ENCODE measurements around the gene PTPN20.

Gene PTPN20

DNA sequence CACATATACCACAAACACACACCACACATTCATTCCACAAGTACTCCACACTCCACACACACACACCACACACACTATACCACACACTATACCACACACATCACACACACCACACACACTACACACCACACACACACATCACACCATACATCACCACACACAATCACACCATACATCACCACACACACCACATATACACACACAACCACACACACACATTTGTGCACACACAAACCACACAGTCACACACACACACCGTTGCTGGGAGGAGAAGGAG is 112.8 kb downstream of the PTPN20 start:
- Histone ChIP-seq H4K20me1 (ENCODE audit: insufficient read depth, low read length) (no peaks in the 10 kb centered on the region), H3K4me3 (ENCODE audit: low read depth, low read length, poor library complexity, severe bottlenecking) (no peak overlapping the region), H3K9me2 (ENCODE audit: low read depth, low read length) (no peaks in the 10 kb centered on the region), H3F3A (ENCODE audit: insufficient read depth, low read length) (no peaks in the 10 kb centered on the region), H3K9ac (ENCODE audit: low read length) (no peak overlapping the region), H3K79me2 (ENCODE audit: insufficient read depth, low read length) (no peaks in the 10 kb centered on the region), H2AFZ (ENCODE audit: low read length) (no peak overlapping the region), H3K36me3 (ENCODE audit: insufficient read depth, low read length) (no peaks in the 10 kb centered on the region), H3K4me1 (ENCODE audit: insufficient read depth, low read length, severe bottlenecking) (no peaks in the 10 kb centered on the region), H3K27ac (ENCODE audit: low read depth, low read length, poor library complexity, severe bottlenecking) (no peak overlapping the region), H3K27me3 (ENCODE audit: insufficient read depth, low read length) (no peaks in the 10 kb centered on the region), H3K4me2 (ENCODE audit: low read length) (no peak overlapping the region), H3K9me3 (ENCODE audit: low read length) (no peaks in the 10 kb centered on the region)
- TF ChIP-seq EZH2 (IDR thresholded peaks at IDR 0.05; ENCODE audit: borderline replicate concordance, low read length), result no peak
- TF ChIP-seq, protein P1, sequence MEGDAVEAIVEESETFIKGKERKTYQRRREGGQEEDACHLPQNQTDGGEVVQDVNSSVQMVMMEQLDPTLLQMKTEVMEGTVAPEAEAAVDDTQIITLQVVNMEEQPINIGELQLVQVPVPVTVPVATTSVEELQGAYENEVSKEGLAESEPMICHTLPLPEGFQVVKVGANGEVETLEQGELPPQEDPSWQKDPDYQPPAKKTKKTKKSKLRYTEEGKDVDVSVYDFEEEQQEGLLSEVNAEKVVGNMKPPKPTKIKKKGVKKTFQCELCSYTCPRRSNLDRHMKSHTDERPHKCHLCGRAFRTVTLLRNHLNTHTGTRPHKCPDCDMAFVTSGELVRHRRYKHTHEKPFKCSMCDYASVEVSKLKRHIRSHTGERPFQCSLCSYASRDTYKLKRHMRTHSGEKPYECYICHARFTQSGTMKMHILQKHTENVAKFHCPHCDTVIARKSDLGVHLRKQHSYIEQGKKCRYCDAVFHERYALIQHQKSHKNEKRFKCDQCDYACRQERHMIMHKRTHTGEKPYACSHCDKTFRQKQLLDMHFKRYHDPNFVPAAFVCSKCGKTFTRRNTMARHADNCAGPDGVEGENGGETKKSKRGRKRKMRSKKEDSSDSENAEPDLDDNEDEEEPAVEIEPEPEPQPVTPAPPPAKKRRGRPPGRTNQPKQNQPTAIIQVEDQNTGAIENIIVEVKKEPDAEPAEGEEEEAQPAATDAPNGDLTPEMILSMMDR (IDR thresholded peaks at IDR 0.05; ENCODE audit: low read length), result no peak

- Histone ChIP-seq H3K27ac (ENCODE audit: low read depth, low read length, poor library complexity, severe bottlenecking) (no peak overlapping the region), H3K36me3 (ENCODE audit: insufficient read depth, low read length) (no peaks in the 10 kb centered on the region), H3F3A (ENCODE audit: insufficient read depth, low read length) (no peaks in the 10 kb centered on the region), H3K4me1 (ENCODE audit: insufficient read depth, low read length, severe bottlenecking) (no peaks in the 10 kb centered on the region), H3K9ac (ENCODE audit: low read length) (no peak overlapping the region), H3K4me3 (ENCODE audit: low read depth, low read length, poor library complexity, severe bottlenecking) (no peak overlapping the region), H3K27me3 (ENCODE audit: insufficient read depth, low read length) (no peaks in the 10 kb centered on the region), H4K20me1 (ENCODE audit: insufficient read depth, low read length) (no peaks in the 10 kb centered on the region), H2AFZ (ENCODE audit: low read length) (no peak overlapping the region), H3K9me2 (ENCODE audit: low read depth, low read length) (no peaks in the 10 kb centered on the region), H3K9me3 (ENCODE audit: low read length) (no peaks in the 10 kb centered on the region), H3K4me2 (ENCODE audit: low read length) (no peak overlapping the region), H3K79me2 (ENCODE audit: insufficient read depth, low read length) (no peaks in the 10 kb centered on the region)
- TF ChIP-seq EZH2 (IDR thresholded peaks at IDR 0.05; ENCODE audit: borderline replicate concordance, low read length), result no peak
- TF ChIP-seq, protein P1 (IDR thresholded peaks at IDR 0.05; ENCODE audit: low read length), result peak; percentile 86
Measured at GRCh38 chr10:47024399-47025252, 113.4 kb downstream of the PTPN20 start.

GRCh38 chr10:47025253-47025539 is 114.0 kb downstream of the PTPN20 start:
- Histone ChIP-seq H3K4me3 (ENCODE audit: low read depth, low read length, poor library complexity, severe bottlenecking) (no peak overlapping the region), H3K27me3 (ENCODE audit: insufficient read depth, low read length) (no peaks in the 10 kb centered on the region), H2AFZ (ENCODE audit: low read length) (no peak overlapping the region), H3K27ac (ENCODE audit: low read depth, low read length, poor library complexity, severe bottlenecking) (no peak overlapping the region), H3K9me2 (ENCODE audit: low read depth, low read length) (no peaks in the 10 kb centered on the region), H3K9me3 (ENCODE audit: low read length) (no peaks in the 10 kb centered on the region), H3K4me1 (ENCODE audit: insufficient read depth, low read length, severe bottlenecking) (no peaks in the 10 kb centered on the region), H3K36me3 (ENCODE audit: insufficient read depth, low read length) (no peaks in the 10 kb centered on the region), H3K79me2 (ENCODE audit: insufficient read depth, low read length) (no peaks in the 10 kb centered on the region), H3K9ac (ENCODE audit: low read length) (no peak overlapping the region), H3K4me2 (ENCODE audit: low read length) (no peak overlapping the region), H4K20me1 (ENCODE audit: insufficient read depth, low read length) (no peaks in the 10 kb centered on the region), H3F3A (ENCODE audit: insufficient read depth, low read length) (no peaks in the 10 kb centered on the region)
- TF ChIP-seq EZH2 (IDR thresholded peaks at IDR 0.05; ENCODE audit: borderline replicate concordance, low read length), result no peak
- TF ChIP-seq, protein P1 (IDR thresholded peaks at IDR 0.05; ENCODE audit: low read length), result no peak
